H1 (cell line): ENCODE results near the gene WNT3A. TPM values are rescaled to one million over a fixed set of nuclear protein-coding genes. Genes with fewer than 3 reads are reported as not detected.

Experiments
- CTBP2 ChIP-seq: IDR thresholded peaks from 2 replicates; pipeline ENCODE4 v1.7.0; 2011; ENCODE audit warnings: borderline replicate concordance, mild to moderate bottlenecking, moderate library complexity, mixed read lengths, low read length; ENCODE audit not compliant: insufficient read depth, insufficient read length
- SAP30 ChIP-seq: fragments of 300-600 bp; sonication (generic); IDR thresholded peaks from 2 replicates; pipeline ENCODE4 v1.7.1; 2012; ENCODE audit warnings: low read length, moderate library complexity, mild to moderate bottlenecking, inconsistent platforms; ENCODE audit not compliant: insufficient read depth, insufficient replicate concordance
- SP4 ChIP-seq: IDR thresholded peaks from 2 replicates; pipeline ENCODE4 v1.6.1; 2012; ENCODE audit warnings: low read length, inconsistent platforms
- YY1 ChIP-seq: IDR thresholded peaks from 2 replicates; pipeline ENCODE4 v1.6.1; 2011; ENCODE audit warnings: low read depth, mild to moderate bottlenecking, low read length
- polyA plus RNA-seq, 7 experiments: library from polyadenylated mRNA; depleted of rRNA in 3 of 7; stranded (reverse) in 5 of 7; unstranded in 2 of 7; fragments of >200 nt in 5 of 7; fragments of 200-250 nt in 2 of 7; gene quantifications; 1 replicate in 5 of 7; 2 replicates in 1 of 7; 4 replicates in 1 of 7; pipeline versions ENCODE4 v1.2.1 to v1.2.3, GENCODE V29; 2011 to 2013; ENCODE audit warnings: missing spikeins in 2 of 7, mixed read lengths in 2 of 7
- total RNA-seq: library from RNA; stranded (reverse); fragmentation: NEBNext Ultra II Directional; extraction: Animal tissue kit (Norgen Biotek cat#: 25700); gene quantifications from 2 replicates; pipeline ENCODE4 v1.2.1, GENCODE V29; 2021
- TF ChIP-seq, protein P1 (sequence below): IDR thresholded peaks from 2 replicates; pipeline ENCODE4 v1.6.1; 2011; ENCODE audit warnings: low read length, improper control_type of control experiment

Gene WNT3A
- total and polyA plus RNA-seq, 2 of the 8 experiments (the other 6 are each of a cell fraction or from before 2014, with no cell fraction given): 0.08 to 0.19 TPM

GRCh38 chr1:227959325-227959860 is 47.4 kb upstream of the WNT3A start (continued):
- TF ChIP-seq, protein P1, sequence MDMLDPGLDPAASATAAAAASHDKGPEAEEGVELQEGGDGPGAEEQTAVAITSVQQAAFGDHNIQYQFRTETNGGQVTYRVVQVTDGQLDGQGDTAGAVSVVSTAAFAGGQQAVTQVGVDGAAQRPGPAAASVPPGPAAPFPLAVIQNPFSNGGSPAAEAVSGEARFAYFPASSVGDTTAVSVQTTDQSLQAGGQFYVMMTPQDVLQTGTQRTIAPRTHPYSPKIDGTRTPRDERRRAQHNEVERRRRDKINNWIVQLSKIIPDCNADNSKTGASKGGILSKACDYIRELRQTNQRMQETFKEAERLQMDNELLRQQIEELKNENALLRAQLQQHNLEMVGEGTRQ: no peak
- TF ChIP-seq SAP30 (no peak), SP4 (no peak), YY1 (no peak), CTBP2 (no peak)
- TF ChIP-seq, all 59 proteins: peak for 0
